Activated naive CD8-positive, alpha-beta T cell treated with anti-CD3 and anti-CD28 coated beads, Interleukin-2, amount 50 U/mL, for 16 hours (primary cell): ENCODE measurements around the gene CNNM2.
"Not testable (repeated sequence)": the region's sequence is repeated elsewhere in the genome, so short reads cannot be mapped to it uniquely, and the experiment has no call there.

ENCODE experiments used
- DNase-seq: peaks from one replicate; pipeline ENCODE4 v3.0.0-alpha.2; 2020; ENCODE audit warnings: low read depth, low spot score

CNNM2 gene

DNA sequence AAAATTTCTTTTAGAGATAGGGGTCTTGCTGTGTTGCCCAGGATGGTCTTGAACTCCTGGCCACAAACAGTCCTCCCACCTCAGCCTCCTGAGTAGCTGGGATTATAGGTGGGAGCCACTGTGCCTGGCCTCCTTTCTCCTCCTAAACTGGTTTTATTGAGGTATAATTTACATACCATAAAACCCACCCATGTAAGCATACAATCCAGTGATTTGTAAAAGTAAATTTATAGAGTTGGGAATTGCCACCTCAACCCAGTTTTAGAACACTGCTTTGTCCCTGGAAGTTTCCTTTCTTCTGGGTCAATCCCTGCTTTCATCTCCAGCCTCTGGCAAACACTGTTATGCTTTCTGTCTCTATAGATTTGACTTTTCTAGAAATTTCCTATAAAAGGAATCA is 49.0 kb downstream of the CNNM2 start:
- no peak for DNase-seq

DNA sequence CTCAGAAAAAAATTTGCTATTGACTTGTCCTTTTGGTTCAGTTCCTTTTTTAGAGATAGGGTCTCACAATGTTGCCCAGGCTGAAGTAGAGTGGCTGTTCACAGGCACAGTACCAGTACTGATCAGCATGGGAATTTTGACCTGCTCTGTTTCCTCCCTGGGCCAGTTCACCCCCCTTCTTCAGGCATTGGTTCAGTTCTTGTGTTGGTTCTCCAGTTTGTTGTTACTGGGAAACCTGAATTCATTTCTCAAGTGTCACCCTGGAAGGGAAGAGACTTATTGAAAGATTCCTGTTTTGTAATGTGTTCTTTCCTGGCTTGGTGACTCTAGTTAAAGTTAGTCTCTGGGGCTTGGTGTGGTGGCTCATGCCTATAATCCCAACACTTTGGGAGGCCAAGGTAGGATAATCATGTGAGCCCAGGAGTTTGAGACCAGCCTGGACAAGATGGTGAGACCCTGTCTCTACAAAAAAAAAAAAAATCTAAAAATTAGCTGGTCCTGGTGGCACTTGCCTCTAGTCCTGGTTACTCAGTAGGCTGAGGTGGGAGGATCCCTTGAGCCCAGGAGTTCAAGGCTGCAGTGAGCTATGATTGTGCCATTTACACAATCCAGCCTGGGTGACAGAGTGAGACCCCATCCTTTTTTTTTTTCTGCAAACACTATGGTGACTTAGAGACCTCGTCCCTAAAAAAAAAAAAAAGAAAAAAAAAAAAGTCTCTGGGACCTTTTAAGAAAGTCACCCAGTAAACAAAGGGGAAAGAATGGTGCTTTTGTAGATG is 52.7 kb downstream of the CNNM2 start:
- no peak for DNase-seq

DNA sequence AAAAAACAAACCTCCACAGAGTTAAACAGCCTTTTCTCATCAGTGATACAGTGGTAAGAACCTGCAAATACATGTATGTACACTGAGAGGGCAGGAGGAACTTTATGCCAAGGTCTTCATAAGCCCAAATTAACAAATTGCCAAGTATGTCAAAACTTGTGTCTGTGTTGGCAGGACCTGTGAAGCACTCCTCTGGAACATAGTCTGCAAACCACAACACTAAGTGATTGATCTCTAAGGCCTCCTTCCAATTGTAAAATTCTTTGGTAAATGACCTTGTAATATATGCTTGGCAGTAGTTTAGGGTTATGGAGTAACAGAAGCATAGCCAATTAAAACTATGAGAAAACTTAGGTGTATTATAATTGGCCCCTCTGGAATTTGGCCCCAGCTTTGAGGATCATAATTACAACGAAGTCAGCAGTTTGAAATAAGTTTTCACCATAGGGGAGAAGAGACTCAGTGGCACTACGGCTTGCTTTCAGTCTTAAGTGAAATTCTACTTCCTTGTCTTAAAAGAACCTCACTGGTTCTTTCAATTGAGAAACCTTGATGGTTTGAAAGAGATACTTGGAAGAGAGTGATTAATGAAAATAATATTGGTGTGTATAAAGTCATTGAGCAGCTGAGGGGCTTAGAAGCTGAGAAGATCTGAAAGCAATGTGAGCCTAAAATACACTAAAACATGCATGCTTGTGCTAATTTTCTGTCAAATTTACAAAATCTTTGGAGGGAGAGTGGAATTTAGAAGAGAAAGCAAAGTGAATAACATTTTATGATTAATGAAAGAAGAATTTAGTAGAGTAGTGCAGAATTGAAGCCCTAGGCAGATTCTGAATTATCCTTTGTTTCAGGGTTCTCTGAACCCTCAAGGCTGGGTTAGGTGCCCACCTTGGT is 57.6 kb downstream of the CNNM2 start:
- no peak for DNase-seq

DNA sequence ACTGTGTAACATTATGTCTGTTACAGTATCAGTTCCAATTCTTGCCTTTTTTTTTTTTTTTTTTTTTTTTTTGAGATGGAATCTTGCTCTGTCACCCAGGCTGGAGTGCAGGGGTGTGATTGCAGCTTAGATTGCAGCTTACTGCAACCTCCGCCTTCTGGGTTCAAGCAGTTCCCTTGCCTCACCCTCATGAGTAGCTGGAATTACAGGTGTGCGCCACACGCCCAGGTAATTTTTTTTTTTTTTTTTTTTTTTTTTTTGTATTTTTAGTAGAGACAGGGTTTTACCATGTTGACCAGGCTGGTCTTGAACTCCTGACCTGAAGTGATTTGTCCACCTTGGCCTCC is 58.3 kb downstream of the CNNM2 start:
- DNase-seq, result not testable (repeated sequence)

DNA sequence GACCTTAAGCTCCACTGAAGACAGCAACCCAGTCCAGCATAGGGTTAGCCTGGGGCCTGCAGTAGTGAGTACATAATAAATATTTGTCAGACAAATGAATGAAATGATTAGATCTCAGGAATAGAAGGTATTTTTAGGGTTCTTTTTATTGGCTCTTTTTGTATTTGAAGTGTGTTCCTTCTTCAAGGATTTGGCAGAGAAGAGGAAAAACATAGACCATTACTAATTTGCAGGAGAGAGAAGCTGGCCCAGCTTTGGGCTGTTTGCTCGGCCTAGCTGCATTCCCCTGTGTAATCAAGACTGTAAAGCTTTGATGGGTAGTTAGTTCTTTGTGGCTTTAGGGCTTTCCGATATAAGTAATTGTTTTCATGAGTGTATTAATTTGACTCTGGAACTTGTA is 64.2 kb downstream of the CNNM2 start:
- DNase-seq, result no peak

DNA sequence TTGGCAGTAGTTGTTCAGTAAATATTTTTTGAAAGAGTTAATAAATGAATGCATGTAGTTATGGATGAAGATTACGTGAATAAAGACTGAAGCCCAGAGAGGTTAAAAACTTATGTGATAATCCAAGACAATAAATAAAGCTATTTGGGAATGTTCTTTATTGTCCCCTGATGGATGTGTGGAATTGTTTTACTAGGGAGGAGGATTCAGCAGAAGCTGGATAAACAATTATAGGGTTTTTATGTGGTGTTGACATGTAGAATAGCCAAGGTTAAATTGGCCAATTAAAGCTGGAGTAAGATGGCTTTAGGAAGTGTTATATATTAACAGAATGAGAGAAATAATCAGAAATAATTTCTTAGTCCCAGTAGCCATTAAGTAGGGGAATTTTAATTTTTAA is 66.0 kb downstream of the CNNM2 start:
- DNase-seq, result no peak

DNA sequence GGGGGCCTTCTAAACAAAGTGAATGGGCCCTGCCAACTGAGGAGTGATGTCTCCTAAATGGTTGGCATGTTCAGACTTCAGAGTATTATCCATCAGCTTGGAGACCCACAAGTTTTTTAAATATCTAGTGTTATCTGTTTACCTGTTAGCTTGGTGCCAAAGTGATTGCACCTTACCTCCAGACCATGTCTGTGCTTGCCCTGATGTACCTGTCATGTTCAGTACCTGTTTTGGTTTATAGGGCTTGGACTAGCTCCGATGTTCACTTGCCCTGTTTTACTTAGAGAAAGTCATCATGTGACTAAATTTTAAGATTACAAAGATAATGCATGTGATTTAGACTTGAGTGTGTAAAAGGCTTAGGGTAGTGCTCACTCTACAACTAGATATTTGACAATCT is 67.7 kb downstream of the CNNM2 start:
- DNase-seq, result no peak

DNA sequence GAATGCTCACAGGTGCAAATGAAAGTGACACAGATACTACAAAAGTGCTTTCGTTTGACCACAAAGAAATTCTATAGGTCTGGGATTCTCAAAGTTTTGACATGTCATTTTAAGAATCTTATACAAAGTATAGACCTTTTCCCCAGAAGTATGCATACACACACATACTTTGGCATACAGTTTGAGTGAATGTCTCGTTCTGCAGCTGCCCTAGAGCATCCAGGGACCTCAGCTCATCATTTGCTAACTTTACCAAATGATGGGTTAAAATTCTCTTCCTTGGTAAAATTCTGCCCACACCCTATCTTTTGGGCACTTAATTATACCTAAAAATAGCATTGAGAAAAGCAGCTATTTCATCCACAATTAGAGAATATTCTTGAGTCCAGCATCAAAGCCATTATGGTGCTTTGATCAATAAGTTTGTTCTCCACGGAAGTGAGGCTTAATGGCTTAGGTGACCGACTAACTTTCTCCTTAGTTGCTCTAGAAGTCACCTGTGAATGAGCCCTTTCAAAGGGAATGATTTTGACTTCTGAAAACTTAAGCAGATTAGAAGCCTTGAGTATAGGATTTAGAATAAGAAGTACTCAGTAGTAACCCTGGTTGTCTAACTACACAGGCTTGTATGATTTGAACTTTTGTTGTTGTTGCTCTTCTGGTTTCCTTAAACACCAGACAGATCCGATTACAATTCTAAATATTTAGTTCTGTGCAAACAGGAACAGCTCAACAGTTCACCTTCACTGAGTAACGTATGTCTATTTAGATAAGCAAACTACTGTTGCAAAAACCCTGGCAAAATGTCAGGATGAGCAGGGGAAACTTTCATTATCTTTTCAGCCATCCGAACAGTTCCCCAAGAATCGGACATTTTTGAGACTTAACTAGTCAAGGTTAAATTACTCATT is 70.6 kb downstream of the CNNM2 start:
- DNase-seq, result no peak

DNA sequence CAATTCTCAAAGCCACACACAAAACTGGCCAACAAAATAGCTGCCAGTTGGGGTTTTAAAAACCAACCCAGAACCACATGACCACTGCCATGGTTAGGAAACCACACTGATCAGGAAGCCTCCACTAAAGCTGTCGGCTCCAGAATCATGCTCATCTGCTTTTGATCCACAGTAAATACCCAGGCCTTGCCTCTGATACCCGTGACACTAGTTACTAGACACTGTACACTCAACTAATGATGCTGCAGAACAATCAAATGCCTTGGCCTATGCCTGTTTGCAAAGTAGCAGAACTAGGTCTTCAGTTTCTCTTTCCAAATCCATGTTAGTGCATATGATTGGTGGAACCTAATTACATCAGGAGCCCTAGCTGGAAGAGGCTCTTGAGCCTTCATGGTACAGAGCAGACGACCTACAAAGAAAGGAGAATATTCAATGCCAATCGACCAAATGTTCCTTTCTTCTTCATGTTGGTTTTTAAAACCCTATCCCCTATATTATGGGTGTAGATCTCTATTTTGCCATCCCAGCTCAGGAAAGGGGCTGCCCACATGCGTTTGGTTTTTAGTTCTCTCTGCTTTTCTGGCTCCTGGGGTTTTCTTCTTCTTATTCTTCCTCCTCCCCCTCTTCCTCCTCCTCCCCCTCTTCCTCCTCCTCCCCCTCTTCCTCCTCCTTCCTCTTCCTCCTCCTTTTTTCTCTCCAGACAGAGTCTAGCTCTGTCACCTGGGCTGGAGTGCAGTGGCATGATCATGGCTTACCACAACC is 76.6 kb downstream of the CNNM2 start:
- DNase-seq, result no peak

DNA sequence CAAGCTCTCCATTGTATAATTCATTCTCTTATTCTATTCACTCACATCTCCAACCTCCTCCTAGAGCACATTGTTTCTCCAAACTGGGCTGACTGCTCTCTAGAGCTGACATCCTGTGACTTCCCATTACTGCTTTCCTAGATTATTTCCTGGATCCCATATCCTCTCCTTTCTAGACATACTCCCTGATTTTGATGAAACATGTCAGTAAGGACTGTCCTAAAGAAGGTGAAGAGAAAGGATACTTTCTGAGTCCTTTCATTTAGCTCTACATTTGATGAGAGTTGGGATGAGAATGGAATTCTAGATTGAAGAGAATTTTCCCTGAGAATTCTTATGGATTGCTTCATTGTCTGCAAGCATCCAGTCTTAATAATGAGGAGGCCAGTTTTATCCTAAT is 78.8 kb downstream of the CNNM2 start:
- DNase-seq, result no peak

DNA sequence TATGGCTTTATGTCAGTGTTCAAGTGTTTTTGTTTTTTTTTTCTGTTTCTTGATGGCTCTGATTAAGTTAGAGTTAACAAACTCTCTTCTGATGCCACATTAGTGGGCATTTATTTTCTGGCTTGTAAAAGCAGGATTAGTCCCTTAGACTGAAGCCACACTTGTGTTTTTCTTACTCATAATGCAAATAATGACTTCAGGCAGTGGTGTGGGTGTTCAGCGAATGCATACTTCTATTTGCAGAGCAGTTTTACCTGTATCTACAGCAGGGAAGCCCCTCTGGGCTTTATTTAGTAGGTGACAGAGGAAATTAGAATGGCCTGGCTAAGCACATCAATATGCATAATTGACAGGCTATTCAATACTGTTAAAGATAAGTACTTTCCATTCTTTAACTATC is 79.9 kb downstream of the CNNM2 start:
- no peak for DNase-seq

DNA sequence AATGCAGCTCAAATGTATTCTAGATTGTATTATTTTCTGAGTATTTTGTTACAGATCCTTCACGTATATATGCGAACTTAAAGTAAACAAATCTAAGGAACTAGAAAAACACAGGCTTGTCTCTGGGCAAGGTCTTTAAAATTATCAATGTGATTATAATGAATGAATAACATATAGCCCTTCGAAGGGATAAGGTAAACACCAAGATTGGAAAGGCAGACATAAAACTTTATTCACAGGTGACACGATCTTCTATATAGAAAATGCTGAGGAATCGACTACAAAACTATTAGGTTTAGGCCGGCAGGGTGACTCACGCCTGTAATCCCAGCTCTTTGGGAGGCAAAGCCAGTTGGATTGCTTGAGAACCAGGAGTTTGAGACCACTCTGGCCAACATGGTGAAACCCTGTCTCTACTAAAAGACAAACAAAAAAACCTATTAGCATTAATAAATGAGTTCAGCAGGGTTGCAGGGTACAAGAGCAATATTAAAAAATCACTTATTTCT is 80.4 kb downstream of the CNNM2 start:
- no peak for DNase-seq

DNA sequence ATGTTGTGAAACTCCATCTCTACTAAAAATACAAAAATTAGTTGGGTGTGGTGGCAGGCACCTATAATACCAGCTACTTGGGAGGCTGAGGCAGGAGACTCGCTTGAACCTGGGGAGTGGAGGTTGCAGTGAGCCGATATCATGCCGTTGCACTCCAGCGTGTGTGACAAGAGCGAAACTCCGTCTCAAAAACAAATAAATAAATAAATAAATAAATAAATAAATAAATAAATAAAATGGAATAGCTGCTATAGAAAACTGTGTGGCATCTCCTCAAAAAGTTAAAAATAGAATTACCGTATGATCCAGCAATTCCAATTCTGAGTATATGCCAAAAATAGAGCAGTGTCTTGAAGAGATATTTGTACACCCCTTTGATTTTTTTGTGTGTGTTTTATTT is 82.0 kb downstream of the CNNM2 start:
- not testable (repeated sequence) for DNase-seq

DNA sequence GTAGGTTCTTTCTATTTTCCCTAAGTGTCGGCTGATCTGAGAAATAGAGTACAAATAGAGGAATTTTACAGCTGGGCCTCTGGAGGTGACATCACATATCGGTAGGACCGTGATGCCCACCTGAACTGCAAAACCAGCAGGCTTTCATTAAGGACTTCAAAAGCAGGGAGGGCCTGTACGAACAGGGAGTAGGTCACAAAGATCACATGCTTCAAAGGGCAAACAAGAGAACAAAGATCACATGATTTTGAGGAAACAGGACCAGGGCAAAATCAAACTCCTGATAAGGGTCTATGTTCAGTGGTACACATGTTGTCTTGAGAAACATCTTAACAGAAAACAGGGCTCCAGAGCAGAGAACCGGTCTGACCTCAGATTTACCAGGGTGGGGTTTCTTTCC is 88.9 kb downstream of the CNNM2 start:
- no peak for DNase-seq

DNA sequence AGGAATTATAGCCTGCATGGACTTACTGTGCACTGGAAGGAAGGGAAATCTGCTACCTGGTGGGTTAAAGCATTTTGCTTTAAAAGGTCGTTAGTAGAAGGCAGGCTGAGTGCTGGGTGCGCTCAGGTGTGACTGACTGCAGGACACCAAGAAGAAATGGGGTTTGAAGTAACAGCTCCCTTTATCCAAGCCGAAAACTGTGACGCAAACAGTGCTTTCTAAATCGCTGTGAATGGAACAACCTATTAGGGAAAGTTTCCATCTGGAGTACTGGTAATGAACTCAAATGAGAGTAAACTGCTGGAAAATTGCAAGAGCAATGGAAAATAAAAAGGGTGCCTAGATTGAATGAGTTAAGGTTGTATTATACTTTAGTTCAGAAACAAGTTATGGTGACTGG is 95.3 kb downstream of the CNNM2 start:
- no peak for DNase-seq

DNA sequence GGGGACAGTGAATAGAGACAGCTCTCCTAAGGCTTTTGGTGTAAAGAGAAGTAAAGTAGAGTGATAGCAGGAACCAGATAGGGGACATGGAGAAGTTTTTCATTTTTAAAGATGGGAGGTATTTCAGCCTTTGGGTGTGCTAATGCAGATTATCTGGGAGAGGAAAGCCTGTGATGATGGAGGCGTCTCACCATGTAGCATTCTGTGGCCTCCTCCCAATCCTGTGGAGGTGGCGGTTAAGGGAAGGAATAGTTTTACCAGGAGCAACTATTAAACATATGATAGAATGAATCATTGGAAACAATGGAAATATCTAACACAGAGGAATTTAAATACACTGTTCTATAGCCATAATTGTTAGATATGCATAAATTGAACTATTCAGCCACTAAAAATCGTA is 101.3 kb downstream of the CNNM2 start:
- no peak for DNase-seq

DNA sequence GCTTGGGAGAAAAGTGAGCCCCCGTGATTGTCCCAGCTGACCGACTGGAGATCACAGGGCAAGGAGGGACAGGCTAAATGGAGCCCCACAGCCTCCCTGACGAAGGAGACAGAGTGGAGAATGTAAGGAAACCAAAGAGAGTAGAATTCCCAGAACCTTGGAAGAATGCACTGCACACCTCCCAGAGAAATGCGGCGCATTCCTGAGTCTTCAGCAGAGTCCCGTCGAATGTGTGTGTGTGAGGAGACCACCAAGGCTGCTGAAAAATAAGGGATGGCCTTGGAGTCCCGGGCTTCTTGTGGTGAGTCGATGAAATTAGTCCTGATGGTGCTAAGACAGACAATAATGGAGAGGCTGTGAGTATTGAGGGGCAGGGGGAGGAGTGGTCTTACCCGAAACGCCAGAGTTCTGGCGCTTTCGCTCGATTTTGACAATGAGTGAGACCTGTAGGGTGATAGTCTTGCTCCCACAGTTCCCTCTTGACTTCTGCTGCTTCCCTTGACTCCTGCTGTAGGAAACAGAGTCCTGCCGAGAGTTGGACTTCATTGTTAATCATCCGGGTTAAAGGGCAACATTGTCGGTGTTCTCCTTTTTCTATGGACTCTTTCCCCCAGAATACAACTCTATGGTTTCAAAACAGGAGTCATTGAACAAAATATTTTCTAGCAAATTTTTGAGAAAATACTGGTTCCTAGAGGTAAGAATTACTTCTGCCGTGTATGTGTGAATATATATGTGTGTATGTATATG is 103.2 kb downstream of the CNNM2 start:
- no peak for DNase-seq

DNA sequence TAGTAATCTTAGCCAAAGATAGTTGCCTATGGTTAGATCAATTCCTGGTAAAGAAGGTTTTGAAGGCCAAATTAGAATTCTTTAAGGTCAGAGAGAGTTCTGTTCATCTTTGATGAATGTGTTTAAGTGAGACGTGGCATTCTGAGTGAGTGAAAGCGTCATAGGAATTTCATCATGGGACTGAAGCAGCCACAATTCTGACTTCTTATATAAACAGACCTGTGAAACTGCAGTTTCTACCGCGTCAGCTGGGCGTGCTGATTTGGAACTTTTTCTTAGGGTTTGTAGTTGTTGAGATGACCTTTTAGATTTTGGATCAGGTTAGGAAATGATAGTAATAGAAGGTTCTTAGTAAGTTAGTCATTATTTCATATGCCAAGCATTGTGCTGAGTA is 103.8 kb downstream of the CNNM2 start:
- DNase-seq, result no peak

DNA sequence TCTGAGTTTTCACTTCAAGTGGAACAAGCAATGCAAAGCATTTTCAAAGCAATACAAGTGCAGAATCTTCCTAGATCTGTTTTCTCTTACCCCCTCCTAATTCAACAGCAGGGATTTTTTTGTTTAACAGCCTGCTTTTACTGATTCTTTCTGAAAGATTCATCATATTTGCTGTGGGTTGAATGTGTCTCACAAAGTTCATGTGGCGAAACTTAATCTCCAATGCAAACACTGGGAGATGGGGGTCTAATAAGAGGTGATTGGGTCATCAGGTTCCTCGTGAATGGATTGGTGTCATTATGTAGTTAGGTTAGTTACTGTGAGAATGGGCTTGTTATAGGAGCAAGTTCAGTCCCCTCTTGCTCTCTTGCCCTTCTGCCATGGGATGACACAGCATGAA is 107.6 kb downstream of the CNNM2 start:
- no peak for DNase-seq

DNA sequence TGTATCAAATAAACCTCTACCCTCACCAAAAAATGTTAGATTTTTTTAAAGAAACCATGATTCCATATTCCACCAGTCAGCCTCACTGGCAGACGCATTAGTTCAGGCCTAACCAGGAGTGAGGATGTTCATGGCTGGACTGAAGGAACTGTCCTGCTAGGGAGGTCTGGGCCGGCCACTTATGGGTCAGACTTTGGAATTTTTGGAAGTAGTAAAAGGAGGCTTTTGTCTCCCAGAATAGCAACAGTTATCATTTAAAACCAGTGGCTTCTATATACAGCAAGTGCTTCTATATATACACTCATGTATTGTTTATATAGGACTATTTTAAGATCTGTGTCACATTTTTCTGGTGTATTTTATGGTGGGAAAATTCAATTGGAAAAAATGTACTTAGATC is 120.5 kb downstream of the CNNM2 start:
- no peak for DNase-seq
